Parathyroid adenoma (tissue), 2 donors: ENCODE data around the gene EDDM13.

Source experiments
- H2AFZ ChIP-seq: fragments of 300-600 bp; sonication (generic); one replicate; pipeline ENCODE4 v1.7.0; 2017; ENCODE audit warnings: antibody characterized with exemption, mild to moderate bottlenecking
- H3K27ac ChIP-seq: fragments of 300-600 bp; sonication (generic); one replicate; pipeline ENCODE4 v1.7.0; 2017
- H3K27me3 ChIP-seq: fragments of 300-600 bp; sonication (generic); one replicate; pipeline ENCODE4 v1.7.0; 2017; ENCODE audit warnings: low read length; ENCODE audit not compliant: control insufficient read depth, insufficient read depth
- H3K36me3 ChIP-seq: fragments of 300-600 bp; sonication (generic); one replicate; pipeline ENCODE4 v1.7.0; 2017; ENCODE audit warnings: low read length; ENCODE audit not compliant: control insufficient read depth, insufficient read depth
- H3K4me1 ChIP-seq: fragments of 300-600 bp; sonication (generic); one replicate; pipeline ENCODE4 v1.7.0; 2017; ENCODE audit warnings: control low read depth
- H3K4me2 ChIP-seq: fragments of 300-600 bp; sonication (generic); one replicate; pipeline ENCODE4 v1.7.0; 2017; ENCODE audit warnings: low read length
- H3K4me3 ChIP-seq: fragments of 300-600 bp; sonication (generic); one replicate; pipeline ENCODE4 v1.7.0; 2017; ENCODE audit warnings: low read depth, low read length
- H3K79me2 ChIP-seq: fragments of 300-600 bp; sonication (generic); one replicate; pipeline ENCODE4 v1.7.0; 2017; ENCODE audit warnings: control low read depth
- H3K9ac ChIP-seq: fragments of 300-600 bp; sonication (generic); one replicate; pipeline ENCODE4 v1.7.0; 2017; ENCODE audit warnings: mild to moderate bottlenecking
- H3K9me3 ChIP-seq: fragments of 300-600 bp; sonication (generic); one replicate; pipeline ENCODE4 v1.7.0; 2017; ENCODE audit warnings: low read length; ENCODE audit not compliant: control insufficient read depth
- TF ChIP-seq, protein P1 (sequence below): fragments of 300-600 bp; sonication (generic); IDR thresholded peaks from one replicate; pipeline ENCODE4 v1.7.0; 2017; ENCODE audit warnings: antibody characterized with exemption, mild to moderate bottlenecking
- donor health status: primary hyperparathyroidism.

EDDM13 gene

GRCh38 chr19:56314018-56314380 is 41.5 kb downstream of the EDDM13 start:
- Histone ChIP-seq H3K9ac (peak overlapping the region; percentile 75), H3K4me2 (peak overlapping the region; percentile 97), H2AFZ (peak overlapping the region; percentile 96), H3K79me2 (peaks cover 2% of the 10 kb centered on the region), H3K9me3 (no peaks in the 10 kb centered on the region), H3K27me3 (no peaks in the 10 kb centered on the region), H3K4me1 (peaks cover 8% of the 10 kb centered on the region), H3K4me3 (peak overlapping the region; percentile 77), H3K27ac (peak overlapping the region; percentile 99), H3K36me3 (no peaks in the 10 kb centered on the region)
- TF ChIP-seq, protein P1, sequence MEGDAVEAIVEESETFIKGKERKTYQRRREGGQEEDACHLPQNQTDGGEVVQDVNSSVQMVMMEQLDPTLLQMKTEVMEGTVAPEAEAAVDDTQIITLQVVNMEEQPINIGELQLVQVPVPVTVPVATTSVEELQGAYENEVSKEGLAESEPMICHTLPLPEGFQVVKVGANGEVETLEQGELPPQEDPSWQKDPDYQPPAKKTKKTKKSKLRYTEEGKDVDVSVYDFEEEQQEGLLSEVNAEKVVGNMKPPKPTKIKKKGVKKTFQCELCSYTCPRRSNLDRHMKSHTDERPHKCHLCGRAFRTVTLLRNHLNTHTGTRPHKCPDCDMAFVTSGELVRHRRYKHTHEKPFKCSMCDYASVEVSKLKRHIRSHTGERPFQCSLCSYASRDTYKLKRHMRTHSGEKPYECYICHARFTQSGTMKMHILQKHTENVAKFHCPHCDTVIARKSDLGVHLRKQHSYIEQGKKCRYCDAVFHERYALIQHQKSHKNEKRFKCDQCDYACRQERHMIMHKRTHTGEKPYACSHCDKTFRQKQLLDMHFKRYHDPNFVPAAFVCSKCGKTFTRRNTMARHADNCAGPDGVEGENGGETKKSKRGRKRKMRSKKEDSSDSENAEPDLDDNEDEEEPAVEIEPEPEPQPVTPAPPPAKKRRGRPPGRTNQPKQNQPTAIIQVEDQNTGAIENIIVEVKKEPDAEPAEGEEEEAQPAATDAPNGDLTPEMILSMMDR, result no peak

- H3K79me2 ChIP-seq, result peaks cover 2% of the 10 kb centered on the region
- H3K9me3 ChIP-seq, result no peaks in the 10 kb centered on the region
- H2AFZ ChIP-seq, result peak within 1 kb of the TSS; percentile 96
- peak within 1 kb of the TSS; percentile 77 for H3K4me3 ChIP-seq
- peaks cover 8% of the 10 kb centered on the region for H3K4me1 ChIP-seq
- peak within 1 kb of the TSS; percentile 99 for H3K27ac ChIP-seq
- TF ChIP-seq, protein P1, result no peak
- H3K36me3 ChIP-seq, result no peaks in the 10 kb centered on the region
- H3K9ac ChIP-seq, result peak within 1 kb of the TSS; percentile 75
- no peaks in the 10 kb centered on the region for H3K27me3 ChIP-seq
- H3K4me2 ChIP-seq, result peak within 1 kb of the TSS; percentile 97
Observed at GRCh38 chr19:56314381-56315076, 42.0 kb downstream of the EDDM13 start, which contains the start of gene ZSCAN5A. TSS of gene ZSCAN5A (minus strand) at chr19:56314839. CDS start at chr19:56225046, 89,793 bp downstream.

GRCh38 chr19:56315077-56315828 is 42.7 kb downstream of the EDDM13 start:
- TF ChIP-seq, protein P1, result no peak
- Histone ChIP-seq H3K79me2 (no peaks in the 10 kb centered on the region), H3K27ac (peak overlapping the region; percentile 99), H3K4me3 (peak overlapping the region; percentile 77), H3K36me3 (no peaks in the 10 kb centered on the region), H3K4me1 (peaks cover 8% of the 10 kb centered on the region), H3K4me2 (peak overlapping the region; percentile 97), H3K9me3 (no peaks in the 10 kb centered on the region), H2AFZ (peak overlapping the region; percentile 96), H3K9ac (peak overlapping the region; percentile 75), H3K27me3 (no peaks in the 10 kb centered on the region)

- no peak overlapping the region for H3K4me2 ChIP-seq
- H3K27me3 ChIP-seq, result no peaks in the 10 kb centered on the region
- TF ChIP-seq, protein P1, result no peak
- H3K36me3 ChIP-seq, result no peaks in the 10 kb centered on the region
- no peaks in the 10 kb centered on the region for H3K79me2 ChIP-seq
- H3K9ac ChIP-seq, result no peak overlapping the region
- H3K9me3 ChIP-seq, result no peaks in the 10 kb centered on the region
- peaks cover 9% of the 10 kb centered on the region for H3K4me1 ChIP-seq
- H3K4me3 ChIP-seq, result no peak overlapping the region
- H2AFZ ChIP-seq, result no peak overlapping the region
- H3K27ac ChIP-seq, result no peak overlapping the region
Observed at GRCh38 chr19:56316728-56317127, 44.2 kb downstream of the EDDM13 start.
